ENCODE results near the gene ALK. TPM values are rescaled to one million over a fixed set of nuclear protein-coding genes. Genes with fewer than 3 reads are reported as not detected.

ALK gene
- total RNA-seq, 1 donor from 2014 or later = 0.41 TPM

GRCh38 chr2:29706171-29706720 is 215.1 kb downstream of the ALK start:
- peak; percentile 16 for DNase-seq

DNA sequence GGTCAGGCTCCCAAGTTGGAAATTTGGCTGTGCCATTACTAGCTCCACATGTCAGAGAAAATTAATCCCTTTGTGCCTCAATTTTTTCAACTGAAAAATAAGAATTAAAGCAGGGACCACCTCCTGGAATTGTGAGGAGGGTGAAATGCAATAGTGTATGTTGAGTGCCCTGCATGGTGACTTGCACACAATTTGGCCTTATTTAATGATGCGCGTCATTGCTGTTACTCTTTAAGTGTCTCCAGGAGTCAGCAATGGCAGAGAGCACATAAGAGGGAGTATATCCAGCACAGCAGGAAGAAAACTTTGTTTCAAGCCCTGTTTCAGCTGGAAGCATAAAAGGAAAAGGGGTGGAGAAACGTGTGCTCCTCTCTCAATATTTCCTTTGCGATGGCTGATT is 215.8 kb downstream of the ALK start:
- no peak for DNase-seq

DNA sequence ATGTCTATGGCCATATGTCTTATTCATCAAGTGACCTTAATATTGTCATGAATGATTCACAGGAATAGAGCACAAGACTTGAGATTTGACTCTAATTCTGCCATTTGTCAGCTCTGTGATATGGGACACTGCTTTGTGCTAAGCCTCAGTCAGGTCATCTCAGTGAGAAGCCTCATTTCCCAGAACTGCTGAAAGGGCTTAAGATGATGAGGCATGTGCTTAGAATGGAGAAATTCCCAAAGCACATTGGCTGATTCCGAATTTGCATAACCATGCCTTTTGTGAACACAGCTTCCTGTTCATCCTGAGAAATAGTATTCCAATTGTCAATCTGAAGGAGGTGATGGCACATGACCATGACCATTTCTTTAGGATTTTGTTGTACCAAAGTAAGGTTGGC is 218.1 kb downstream of the ALK start:
- no peak for DNase-seq

- no peak for DNase-seq
These were observed 219.1 kb downstream of the ALK start for GRCh38 chr2:29702276-29702675.

DNA sequence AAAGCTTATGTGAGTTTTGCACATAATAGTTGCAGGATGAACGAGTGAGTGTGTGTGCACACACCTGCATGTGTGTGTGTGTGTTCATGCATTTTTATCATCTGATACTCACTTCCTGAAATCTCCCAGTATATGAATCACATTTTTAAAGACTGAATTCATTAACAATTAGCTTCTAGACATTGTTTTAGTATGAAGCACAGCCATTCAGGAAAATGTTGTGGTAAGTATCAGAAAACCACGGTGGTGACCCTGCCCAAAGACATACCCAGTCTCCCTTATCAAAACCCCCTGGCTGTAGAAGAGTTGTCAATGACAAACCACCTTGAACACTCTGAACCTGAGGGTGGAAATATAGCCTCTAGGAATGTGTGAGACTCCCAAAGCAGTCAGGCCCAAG is 220.8 kb downstream of the ALK start:
- DNase-seq = no peak

- no peak for DNase-seq
These were observed 222.3 kb downstream of the ALK start for GRCh38 chr2:29699045-29699444.

- DNase-seq = peak; percentile 13
These were observed 223.2 kb downstream of the ALK start for GRCh38 chr2:29698216-29698615.

DNA sequence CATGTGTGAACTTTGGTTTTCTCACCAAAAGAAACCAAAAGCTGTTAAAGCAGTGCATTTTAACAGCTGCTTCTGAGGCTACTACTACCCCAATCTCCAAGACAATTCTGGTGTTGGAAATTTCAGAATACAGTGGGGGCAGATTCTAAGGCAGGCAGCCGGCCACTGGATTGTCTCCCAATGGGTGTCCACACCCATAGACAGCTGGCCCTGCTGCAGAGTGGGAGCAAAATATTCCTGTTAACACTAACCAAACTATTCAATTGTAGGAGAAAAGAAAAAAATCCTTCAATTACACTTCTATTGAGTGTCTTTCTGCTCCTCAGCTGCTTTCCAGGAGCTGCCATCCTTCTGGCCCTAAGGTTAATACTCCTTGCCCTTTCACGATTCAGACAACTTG is 223.7 kb downstream of the ALK start:
- peak; percentile 65 for DNase-seq

GRCh38 chr2:29697181-29697580 is 224.2 kb downstream of the ALK start:
- DNase-seq = no peak

DNA sequence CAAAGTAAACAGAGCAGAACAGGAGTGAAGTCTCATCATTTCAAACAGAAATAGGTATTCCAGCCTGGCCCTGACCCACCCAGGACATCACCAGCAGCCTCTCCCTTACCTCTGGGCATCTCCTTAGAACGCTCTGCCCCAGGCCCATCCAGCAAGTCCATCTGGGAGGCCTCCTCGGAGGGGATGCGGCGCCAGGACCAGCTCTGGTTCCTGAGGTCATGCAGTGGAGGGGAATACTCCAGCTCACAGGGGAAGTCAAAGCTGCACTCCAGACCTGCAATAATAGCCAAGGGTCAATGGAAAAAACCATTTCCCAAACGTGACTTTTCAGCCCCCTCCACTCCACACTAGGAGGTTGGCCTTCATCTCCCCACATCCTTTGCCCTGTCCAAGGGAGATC is 226.6 kb downstream of the ALK start:
- no peak for DNase-seq

GRCh38 chr2:29691391-29691950 is 229.9 kb downstream of the ALK start:
- no peak for DNase-seq

DNA sequence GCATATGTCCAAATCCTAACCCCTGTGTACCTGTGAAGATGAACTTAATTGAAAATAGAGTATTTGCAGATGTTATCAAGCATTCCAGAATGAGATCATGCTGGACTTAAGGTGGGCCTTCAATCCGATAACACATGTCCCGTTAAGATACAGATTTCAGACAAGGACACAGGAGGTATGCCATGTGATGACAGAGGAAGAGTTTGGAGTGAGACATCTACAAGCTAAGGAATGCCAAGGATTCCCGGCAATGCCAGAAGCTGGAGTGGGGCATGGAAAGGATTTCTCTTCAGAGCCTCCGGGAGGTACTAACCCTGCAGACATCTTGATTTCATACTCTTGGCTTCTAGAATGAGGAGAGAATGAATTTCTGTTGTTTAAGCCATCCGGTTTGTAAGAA is 231.7 kb downstream of the ALK start:
- no peak for DNase-seq

DNA sequence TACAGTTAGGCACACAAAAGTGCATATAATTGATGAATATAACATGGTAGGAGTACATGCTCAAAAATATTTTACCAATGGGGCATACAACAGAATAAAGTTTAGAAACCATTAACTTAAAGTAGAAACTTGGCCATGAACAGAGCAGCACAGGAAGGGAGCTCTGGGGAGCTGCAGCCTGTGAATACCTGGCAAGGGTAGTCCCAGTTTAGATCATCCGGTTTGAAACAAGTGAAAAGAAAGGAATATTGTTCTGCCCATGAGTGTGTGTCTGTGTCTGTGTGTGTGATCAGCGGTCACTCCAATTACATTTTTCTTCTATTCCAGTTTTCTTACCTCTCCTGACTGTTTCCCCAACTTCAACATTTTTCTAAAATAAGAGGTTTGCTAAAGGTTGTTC is 233.0 kb downstream of the ALK start:
- DNase-seq = no peak

- DNase-seq = no peak
These were observed 234.3 kb downstream of the ALK start for GRCh38 chr2:29687121-29687520.

GRCh38 chr2:29676886-29677453 is 244.4 kb downstream of the ALK start:
- no peak for DNase-seq

- no peak for DNase-seq
These were observed 256.8 kb downstream of the ALK start for GRCh38 chr2:29664578-29664977.

- DNase-seq = no peak
These were observed 258.1 kb downstream of the ALK start for GRCh38 chr2:29663268-29663667.

DNA sequence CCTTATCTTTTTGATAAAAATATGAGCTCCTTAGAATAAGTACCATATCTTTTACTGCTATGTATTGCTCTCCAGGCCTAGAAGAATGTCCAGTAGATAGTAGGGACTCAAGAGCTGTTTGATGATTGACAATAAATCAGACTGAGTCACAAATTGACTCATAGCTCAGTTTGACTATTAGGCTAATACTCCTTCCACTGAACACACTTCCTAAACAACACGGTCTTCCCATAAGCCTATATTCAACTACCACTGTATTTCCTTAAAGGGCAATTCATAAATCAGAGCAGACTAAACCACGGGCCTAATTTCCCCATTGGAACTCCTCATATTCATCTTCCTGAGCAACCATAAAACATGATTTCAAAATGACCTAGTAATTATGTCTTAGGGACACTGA is 258.5 kb downstream of the ALK start:
- DNase-seq = no peak

DNA sequence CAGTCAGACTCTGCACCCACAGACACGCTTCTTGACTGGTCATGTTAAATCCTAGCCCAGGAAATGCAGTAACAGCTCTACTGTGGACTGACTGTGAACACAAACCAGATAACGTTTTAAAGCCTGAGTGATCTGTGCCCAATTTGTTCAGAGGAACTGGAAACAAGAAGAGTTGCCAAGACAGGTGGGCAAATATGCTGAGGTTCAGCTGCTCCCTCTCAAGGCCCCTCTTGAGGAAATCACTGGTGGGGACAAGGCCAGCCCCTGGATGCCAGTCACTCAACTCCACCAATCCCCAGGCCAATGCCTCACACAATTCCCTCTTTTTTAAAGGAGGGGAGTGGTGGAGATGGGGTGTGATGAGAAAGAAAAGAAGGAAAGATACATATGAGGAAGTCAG is 261.2 kb downstream of the ALK start:
- peak; percentile 81 for DNase-seq

- no peak for DNase-seq
These were observed 262.2 kb downstream of the ALK start for GRCh38 chr2:29659178-29659577.

GRCh38 chr2:29657674-29658073 is 263.7 kb downstream of the ALK start:
- DNase-seq = peak; percentile 84

DNA sequence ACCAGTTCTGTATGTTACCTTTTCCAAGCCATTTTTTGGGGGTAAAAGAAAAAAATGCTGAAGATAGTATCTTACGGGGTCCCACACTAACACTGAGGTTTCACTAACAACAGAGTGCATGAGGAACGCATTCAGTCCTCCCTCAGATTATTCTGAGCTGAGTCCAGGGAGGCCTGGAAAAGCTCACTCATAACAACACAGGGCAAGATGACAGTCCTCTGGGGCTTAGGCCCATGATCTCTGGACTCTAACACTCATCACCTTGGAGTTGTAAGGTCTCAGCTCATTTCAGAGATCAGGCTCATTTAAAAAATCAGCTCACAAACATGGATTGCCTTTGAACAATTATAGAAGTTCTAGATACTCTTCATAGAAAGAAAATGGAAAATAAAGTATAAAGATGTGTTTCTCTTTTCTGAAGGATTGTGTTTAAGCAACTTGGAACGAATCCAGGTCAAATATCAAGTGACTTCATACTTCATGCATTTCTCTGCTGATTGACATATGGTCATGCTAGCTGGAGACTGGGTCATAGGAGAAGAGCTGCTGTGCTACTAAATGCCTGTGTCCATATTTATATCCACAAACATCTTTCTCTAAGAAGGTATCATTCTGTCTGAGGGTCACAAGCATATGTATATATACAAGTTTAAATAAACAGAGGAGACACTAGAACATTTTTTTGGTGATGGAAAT is 265.8 kb downstream of the ALK start:
- DNase-seq = peak; percentile 54

- peak; percentile 51 for DNase-seq
These were observed 270.7 kb downstream of the ALK start for GRCh38 chr2:29650631-29651097.

DNA sequence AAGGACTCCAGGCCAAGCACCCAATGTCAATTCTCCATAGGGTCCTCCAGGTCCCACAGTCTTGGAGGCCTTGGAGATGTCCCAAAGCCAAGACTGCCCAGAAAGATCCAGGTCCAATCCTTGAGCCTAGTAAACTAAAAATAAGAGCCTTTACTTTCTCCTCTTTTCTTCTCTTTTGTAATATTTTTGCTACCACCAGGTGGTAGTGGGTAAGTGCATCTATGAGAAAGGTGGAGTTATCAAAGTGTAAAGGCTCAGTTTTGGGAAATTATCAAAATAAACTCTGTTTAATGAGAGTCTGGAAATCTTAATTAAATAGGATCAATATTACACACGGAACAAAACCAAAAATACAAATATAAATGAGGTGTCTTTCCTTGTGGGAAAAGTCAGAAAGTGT is 276.4 kb downstream of the ALK start:
- DNase-seq = no peak

Data from tongue (tissue), 2 donors.